Breast epithelium (tissue), 3 donors: Measurements from ENCODE around the gene UBA3.

Experiments
- POLR2A ChIP-seq: fragments of 450-650 bp; IDR thresholded peaks from one replicate; pipeline ENCODE4 v1.6.1; 2016; ENCODE audit warnings: antibody characterized with exemption, mild to moderate bottlenecking, moderate library complexity
- POLR2AphosphoS5 ChIP-seq, 3 donors: sonication (generic); formaldehyde crosslinking; IDR thresholded peaks; one replicate each; pipeline ENCODE4 v1.6.1; 2017; ENCODE audit warnings: antibody characterized with exemption in 3 of 3
- TF ChIP-seq, protein P1 (sequence below), 3 donors: fragments of 450-650 bp; IDR thresholded peaks; one replicate each; pipeline ENCODE4 v1.5.1; 2016 to 2017; ENCODE audit warnings: antibody characterized with exemption in 3 of 3, mild to moderate bottlenecking in 3 of 3, moderate library complexity in 3 of 3

DNA sequence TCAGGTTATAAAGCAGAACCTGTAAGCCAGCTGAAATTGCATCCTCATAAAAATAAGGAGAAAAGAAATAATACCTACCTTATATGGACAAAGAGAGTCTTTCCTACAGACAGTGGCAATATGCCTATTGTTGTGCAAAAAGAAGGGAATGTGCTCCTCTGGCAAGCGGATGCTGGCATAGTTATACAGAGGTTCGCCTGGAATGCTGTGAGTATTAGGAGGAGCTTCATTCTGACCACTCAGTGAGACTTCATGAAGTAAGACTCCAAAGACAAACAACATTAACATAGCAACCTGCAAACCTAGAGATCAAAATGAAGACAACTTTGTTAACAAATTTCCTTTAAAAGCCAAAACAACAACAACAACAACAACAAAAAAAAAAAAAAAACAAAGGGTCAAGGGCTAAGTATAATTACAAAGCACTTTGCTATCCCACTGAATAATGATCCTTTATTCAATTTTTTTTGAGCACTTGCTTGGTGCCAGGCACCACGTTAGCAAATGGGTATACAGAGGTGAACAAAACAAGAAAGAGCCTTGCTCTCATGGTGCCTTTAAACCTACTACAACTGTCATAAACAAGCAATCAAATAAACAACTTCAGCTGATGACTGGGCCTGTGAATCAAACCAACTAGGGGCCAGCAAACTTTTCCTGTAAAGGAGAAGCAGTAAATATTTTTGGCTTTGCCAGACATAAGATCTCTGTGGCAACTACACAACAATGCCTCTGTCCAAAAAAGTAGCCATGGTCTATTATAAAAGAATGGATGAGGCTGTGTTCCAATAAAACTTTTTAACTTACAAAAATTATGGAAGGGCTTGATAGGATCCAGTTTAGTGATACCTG is 70.4 kb downstream of the UBA3 start:
- TF ChIP-seq POLR2A (no peak), POLR2AphosphoS5 (IDR thresholded peaks at IDR 0.05) (peak in 2 of 3 donors; percentile 24 to 53)
- TF ChIP-seq, protein P1, sequence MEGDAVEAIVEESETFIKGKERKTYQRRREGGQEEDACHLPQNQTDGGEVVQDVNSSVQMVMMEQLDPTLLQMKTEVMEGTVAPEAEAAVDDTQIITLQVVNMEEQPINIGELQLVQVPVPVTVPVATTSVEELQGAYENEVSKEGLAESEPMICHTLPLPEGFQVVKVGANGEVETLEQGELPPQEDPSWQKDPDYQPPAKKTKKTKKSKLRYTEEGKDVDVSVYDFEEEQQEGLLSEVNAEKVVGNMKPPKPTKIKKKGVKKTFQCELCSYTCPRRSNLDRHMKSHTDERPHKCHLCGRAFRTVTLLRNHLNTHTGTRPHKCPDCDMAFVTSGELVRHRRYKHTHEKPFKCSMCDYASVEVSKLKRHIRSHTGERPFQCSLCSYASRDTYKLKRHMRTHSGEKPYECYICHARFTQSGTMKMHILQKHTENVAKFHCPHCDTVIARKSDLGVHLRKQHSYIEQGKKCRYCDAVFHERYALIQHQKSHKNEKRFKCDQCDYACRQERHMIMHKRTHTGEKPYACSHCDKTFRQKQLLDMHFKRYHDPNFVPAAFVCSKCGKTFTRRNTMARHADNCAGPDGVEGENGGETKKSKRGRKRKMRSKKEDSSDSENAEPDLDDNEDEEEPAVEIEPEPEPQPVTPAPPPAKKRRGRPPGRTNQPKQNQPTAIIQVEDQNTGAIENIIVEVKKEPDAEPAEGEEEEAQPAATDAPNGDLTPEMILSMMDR (IDR thresholded peaks at IDR 0.05), result no peak
